Spleen (tissue), 7 donors: ENCODE data around the gene MUCL3.

Experiments used
- CTCF ChIP-seq, 11 experiments: fragments of 200-600 bp in 7 of 11; fragments of 450-650 bp in 4 of 11; sonication (generic) in 4 of 11; IDR thresholded peaks in 8 of 11; conservative IDR thresholded peaks in 3 of 11; 1 replicate in 7 of 11; 2 replicates in 4 of 11; pipeline versions ENCODE4 v1.4.0 to v1.8.0; 2016 to 2021; ENCODE audit warnings: antibody characterized with exemption in 11 of 11, inconsistent platforms in 4 of 11, mild to moderate bottlenecking in 1 of 11
- POLR2A ChIP-seq, 3 donors: fragments of 450-650 bp; IDR thresholded peaks; one replicate each; pipeline ENCODE4 v1.5.1; 2017; ENCODE audit warnings: antibody characterized with exemption in 3 of 3, mild to moderate bottlenecking in 1 of 3
- donor health status: DM: no; HTN: no; CAD: no; lungs with moderate emphysema.
- donor health status: DM: no; HTN: no; CAD: no.
- donor health status: DM: no; HTN: no; CAD: no.

DNA sequence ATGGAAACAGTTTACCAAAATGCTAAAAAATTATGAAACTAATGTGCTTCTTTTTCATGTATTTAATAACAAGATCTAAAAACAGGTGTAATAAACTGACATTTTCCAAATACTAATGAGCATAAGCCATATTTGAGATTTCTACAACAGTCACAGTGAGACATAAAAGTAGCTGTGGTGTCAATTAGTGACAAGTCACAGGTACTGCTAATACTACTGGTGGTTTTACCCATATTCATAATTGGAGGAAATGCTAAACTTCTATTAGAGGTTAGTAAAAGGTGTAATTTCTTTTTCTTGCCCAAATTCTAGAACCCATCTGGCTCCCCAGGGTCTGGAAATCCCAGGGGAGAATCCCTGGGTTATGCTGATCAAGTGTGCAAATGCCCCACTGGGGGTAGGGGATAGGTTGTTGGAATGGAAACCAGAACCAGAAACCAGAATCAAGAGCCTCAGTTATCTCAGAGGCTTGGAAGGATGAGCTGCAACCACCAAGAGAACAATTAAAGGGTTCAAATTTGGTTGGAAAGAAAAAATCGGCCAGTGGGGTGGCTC is 39.8 kb upstream of the MUCL3 start:
- TF ChIP-seq CTCF (IDR thresholded peaks at IDR 0.05 in 8 of 11, conservative IDR thresholded peaks at IDR 0.05 in 3 of 11): no peak
- TF ChIP-seq POLR2A (IDR thresholded peaks at IDR 0.05): no peak
